T-helper 17 cell (primary cell): Measurements from ENCODE around the gene C12orf42. TPM values are rescaled to one million over a fixed set of nuclear protein-coding genes. Genes with fewer than 3 reads are reported as not detected.

Source experiments
- ATAC-seq: fragments of 150-1000 bp; cut with Tn5 transposase; 2 replicates; pipeline ENCODE4 v1.10.0; 2021; ENCODE audit warnings: mild to moderate bottlenecking, moderate library complexity
- DNase-seq, 3 donors: peaks; one replicate each; pipeline versions ENCODE4 v3.0.0 to v3.0.0-alpha.2; 2020 to 2021
- H3K9me3 ChIP-seq: one replicate; pipeline ENCODE4 v1.7.0; 2013; ENCODE audit warnings: low read length, mild to moderate bottlenecking; ENCODE audit not compliant: control insufficient read depth, poor library complexity, severe bottlenecking
- H3K27ac Mint-ChIP-seq: one replicate; pipeline ENCODE4 v1.8.0; 2022; ENCODE audit warnings: mild to moderate bottlenecking, moderate library complexity, mixed read lengths
- H3K27me3 Mint-ChIP-seq: one replicate; pipeline ENCODE4 v1.8.0; 2022; ENCODE audit warnings: mixed read lengths
- H3K36me3 Mint-ChIP-seq: one replicate; pipeline ENCODE4 v1.8.0; 2022; ENCODE audit warnings: low read depth, mixed read lengths
- H3K4me1 Mint-ChIP-seq: one replicate; pipeline ENCODE4 v1.8.0; 2022; ENCODE audit warnings: mild to moderate bottlenecking, mixed read lengths
- H3K4me3 Mint-ChIP-seq: one replicate; pipeline ENCODE4 v1.8.0; 2022; ENCODE audit warnings: mild to moderate bottlenecking, moderate library complexity, mixed read lengths
- total RNA-seq, 4 donors: library from RNA in 2 of 4; stranded (reverse) in 2 of 4; gene quantifications; one replicate each; pipeline ENCODE4 v1.2.3 and lab custom pipeline; 2022 to 2026

C12orf42 gene
- total RNA-seq, 2 donors from 2014 or later = 3.3 to 7.1 TPM

DNA sequence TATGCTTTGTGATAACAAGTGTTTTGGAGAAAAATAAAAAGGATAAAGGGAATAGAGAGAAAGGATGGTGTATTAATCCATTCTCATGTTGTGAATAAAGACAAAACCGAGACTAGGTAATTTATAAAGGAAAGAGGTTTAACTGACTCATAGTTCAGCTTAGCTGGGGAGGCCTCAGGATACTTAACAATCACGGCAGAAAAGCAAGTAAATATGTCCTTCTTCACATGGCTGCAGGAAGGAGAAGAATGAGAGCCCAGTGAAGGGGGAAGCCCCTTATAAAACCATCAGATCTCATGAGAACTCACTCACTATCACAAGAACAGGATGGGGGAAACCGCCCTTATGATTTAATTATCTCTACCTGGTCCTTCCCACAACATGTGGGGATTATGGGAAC lies 18.1 kb upstream of the C12orf42 start:
- H3K4me1 Mint-ChIP-seq = no peaks in the 10 kb centered on the region
- no peak for DNase-seq
- H3K4me3 Mint-ChIP-seq = no peak overlapping the region
- H3K9me3 ChIP-seq = no peaks in the 10 kb centered on the region
- ATAC-seq = no peak
- no peak overlapping the region for H3K27ac Mint-ChIP-seq
- no peaks in the 10 kb centered on the region for H3K36me3 Mint-ChIP-seq
- H3K27me3 Mint-ChIP-seq = no peaks in the 10 kb centered on the region

DNA sequence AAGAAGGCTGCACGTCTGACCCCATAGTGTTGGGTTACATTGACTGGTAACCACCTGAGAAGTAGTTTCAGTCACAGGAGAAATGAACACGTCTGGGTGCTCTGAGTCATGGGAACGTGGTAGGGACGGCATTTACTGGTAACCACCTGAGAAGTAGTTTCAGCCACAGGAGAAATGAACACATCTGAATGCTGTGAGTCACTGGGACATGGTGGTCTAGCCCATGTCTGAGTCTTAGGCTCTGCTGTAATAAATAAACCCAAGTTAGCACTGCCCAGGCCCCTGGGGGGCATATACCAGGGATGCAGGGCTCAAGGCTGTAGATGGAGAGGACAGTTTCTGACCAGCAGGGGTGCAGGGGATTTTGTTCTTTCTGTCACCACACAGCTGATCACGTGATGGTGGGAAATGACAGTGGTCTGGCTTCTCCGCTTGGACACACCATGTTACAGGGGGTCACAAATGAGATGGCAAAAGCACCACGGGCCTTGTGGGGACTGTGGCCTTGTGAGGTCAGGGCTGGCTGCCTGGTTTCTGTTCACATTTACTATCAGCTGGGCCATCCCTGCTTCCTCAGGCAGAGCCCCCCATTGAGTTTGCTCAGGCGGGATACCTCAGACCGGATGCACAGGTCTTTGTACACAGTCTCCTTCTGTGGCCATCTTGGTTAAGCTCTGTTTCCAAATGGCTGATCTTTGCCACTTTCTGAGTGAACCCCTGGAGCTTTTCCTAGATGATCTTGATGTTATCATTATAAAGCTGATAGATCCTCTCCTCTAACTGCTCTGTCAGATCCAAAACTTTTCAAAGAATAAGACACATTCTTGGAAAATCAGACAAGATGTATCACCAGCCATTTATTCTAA lies 9.8 kb upstream of the C12orf42 start:
- no peak for ATAC-seq
- no peak for DNase-seq
- Mint-ChIP-seq H3K27ac (no peak overlapping the region), H3K4me3 (no peak overlapping the region), H3K4me1 (peaks cover 5% of the 10 kb centered on the region), H3K36me3 (no peaks in the 10 kb centered on the region), H3K27me3 (no peaks in the 10 kb centered on the region)
- H3K9me3 ChIP-seq = no peaks in the 10 kb centered on the region

DNA sequence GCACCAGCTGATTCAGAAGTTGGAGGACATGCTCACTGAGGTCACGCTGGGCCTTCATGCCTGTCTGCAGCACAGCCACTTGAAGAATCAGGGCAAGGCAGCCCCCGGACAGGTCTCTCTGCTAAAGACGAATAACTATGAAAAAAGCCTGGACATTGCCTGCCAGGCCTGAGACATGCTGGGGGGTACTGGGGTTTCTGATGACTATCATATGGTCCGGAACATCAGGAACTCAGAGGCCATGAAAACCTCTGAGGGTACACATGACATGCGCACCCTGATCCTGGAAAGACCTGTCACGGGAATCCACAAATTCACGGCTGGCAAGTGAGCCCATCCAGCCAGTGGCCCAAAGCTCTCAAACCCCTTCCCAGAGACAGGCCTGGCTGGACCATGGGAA lies 8.8 kb upstream of the C12orf42 start:
- Mint-ChIP-seq H3K4me3 (no peak overlapping the region), H3K27ac (no peak overlapping the region), H3K27me3 (no peaks in the 10 kb centered on the region), H3K4me1 (peaks cover 5% of the 10 kb centered on the region), H3K36me3 (no peaks in the 10 kb centered on the region)
- no peak for ATAC-seq
- no peaks in the 10 kb centered on the region for H3K9me3 ChIP-seq
- DNase-seq = no peak

DNA sequence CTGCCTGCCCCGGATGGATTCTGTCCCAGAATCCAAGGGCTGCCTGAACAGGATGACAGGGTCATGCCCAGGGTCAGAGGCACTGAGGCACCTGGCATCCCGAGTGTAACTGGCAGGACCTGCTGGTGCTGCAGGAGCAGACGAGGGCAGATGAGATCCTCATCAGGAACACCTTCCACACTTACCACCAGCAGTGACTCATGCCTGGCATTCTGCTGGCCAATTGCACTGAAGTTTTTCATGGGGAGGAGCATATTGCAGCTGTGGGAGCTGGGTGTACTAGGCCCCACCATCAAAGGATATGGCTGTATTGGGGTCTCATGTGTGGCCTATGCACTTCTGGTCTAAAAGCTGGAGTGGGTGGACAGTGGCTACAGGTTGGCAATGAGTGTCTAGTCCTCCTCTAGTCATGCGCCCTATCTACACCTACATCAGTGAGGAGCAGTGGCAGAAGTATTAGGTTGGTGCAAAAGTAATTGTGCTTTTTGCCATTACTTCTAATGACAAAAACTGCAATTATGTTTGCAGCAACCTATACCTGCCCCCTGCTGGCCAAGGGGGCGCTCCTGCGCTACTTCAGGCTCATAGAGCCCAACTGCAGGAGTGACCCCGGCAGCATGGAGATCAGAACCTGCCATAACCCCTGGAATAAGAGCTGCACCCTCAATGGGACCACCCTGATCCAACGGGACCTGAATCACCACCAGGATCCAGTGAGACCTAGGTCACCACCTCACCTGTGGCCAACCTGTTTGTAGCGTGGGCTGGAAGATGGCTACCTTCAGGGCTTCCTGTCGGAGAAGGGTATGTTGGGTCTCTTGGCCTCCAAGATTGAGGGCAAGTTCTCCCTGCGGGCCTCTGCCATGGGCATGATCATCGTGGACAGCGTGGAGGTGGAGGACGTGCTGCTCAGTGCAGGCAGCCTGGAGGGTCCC lies 8.0 kb upstream of the C12orf42 start:
- no peak overlapping the region for H3K4me3 Mint-ChIP-seq
- peak; percentile 77 for ATAC-seq

DNA sequence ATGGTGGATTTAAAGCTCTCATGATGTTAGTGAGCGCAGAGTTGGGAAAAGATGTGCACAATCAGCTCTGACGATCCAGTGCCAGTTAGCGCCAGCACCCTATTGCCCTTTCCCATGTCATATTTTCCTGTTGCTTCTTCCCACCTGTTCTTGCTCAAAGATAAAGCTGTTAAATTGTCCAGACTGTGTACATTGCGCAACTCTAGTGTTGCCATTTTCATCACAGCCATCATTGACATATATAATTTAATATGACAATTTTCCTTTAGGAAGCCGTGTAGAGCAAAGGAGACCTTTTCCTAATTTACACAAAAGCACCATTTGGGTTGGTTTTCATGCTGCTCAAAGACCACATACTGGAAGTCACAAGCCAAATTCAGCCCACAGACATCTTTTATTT lies 5.7 kb upstream of the C12orf42 start:
- ATAC-seq (no peak), DNase-seq (no peak)
- no peak overlapping the region for H3K27ac Mint-ChIP-seq
- peaks cover 5% of the 10 kb centered on the region for H3K4me1 Mint-ChIP-seq
- no peaks in the 10 kb centered on the region for H3K27me3 Mint-ChIP-seq
- H3K4me3 Mint-ChIP-seq = no peak overlapping the region
- no peaks in the 10 kb centered on the region for H3K9me3 ChIP-seq
- no peaks in the 10 kb centered on the region for H3K36me3 Mint-ChIP-seq

More for the DNA sequence above, 8.0 kb upstream of the C12orf42 start:
- Mint-ChIP-seq H3K27ac (no peak overlapping the region), H3K4me1 (peaks cover 5% of the 10 kb centered on the region), H3K36me3 (no peaks in the 10 kb centered on the region), H3K27me3 (no peaks in the 10 kb centered on the region)
- no peaks in the 10 kb centered on the region for H3K9me3 ChIP-seq
- peak; percentile 14 to 57 (median 26) for DNase-seq

DNA sequence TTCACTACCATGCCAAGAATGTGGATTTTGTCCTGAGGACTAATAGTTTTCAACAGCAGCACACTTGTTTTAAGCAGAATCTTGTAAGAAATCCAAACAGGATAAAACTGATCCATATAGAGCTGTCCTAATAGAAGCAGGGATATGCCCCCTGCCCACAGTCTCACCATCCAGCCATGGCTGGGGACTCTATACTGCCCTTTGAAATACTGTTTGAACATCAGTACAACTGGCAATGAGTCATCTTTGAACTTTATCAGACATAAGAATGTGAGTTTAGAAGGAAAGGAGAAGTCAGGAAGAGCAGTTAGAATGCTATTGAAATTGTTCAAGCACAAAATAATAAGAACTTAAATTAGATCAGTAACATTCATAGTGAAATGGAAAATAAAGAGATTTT lies 3.8 kb upstream of the C12orf42 start:
- DNase-seq = no peak
- Mint-ChIP-seq H3K36me3 (peaks cover 1% of the 10 kb centered on the region), H3K4me1 (peaks cover 12% of the 10 kb centered on the region), H3K4me3 (no peak overlapping the region), H3K27ac (no peak overlapping the region), H3K27me3 (peaks cover 4% of the 10 kb centered on the region)
- ATAC-seq = no peak
- H3K9me3 ChIP-seq = no peaks in the 10 kb centered on the region

DNA sequence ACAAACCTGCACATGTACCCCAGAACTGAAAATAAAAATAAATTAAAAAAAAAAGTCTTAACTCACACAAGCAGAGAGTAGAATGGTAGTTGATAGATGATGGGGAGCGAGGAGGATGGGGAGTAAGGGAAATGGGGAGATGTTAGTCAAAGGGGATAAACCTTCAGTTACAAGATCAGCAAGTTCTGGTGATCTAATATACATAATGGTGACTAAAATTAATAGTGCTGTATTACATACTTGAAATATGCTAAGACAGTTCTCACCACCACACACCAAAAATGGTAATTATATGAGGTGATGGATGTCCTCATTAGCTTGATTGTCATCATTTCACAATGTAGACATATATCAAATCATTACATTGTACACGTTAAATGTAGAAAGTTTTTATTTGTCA lies 3.2 kb upstream of the C12orf42 start:
- DNase-seq = no peak
- H3K9me3 ChIP-seq = no peaks in the 10 kb centered on the region
- Mint-ChIP-seq H3K4me1 (peaks cover 12% of the 10 kb centered on the region), H3K36me3 (peaks cover 2% of the 10 kb centered on the region), H3K4me3 (no peak overlapping the region), H3K27me3 (peaks cover 10% of the 10 kb centered on the region), H3K27ac (no peak overlapping the region)
- no peak for ATAC-seq

- H3K4me1 Mint-ChIP-seq = peaks cover 9% of the 10 kb centered on the region
- peak overlapping the region; percentile 88 for H3K4me3 Mint-ChIP-seq
- peak overlapping the region; percentile 78 for H3K27ac Mint-ChIP-seq
- ATAC-seq (no peak), DNase-seq (no peak)
- peaks cover 2% of the 10 kb centered on the region for H3K36me3 Mint-ChIP-seq
- H3K9me3 ChIP-seq = no peaks in the 10 kb centered on the region
- peaks cover 16% of the 10 kb centered on the region for H3K27me3 Mint-ChIP-seq
These were observed 867 bp downstream of the C12orf42 start for GRCh38 chr12:103494734-103495468.

DNA sequence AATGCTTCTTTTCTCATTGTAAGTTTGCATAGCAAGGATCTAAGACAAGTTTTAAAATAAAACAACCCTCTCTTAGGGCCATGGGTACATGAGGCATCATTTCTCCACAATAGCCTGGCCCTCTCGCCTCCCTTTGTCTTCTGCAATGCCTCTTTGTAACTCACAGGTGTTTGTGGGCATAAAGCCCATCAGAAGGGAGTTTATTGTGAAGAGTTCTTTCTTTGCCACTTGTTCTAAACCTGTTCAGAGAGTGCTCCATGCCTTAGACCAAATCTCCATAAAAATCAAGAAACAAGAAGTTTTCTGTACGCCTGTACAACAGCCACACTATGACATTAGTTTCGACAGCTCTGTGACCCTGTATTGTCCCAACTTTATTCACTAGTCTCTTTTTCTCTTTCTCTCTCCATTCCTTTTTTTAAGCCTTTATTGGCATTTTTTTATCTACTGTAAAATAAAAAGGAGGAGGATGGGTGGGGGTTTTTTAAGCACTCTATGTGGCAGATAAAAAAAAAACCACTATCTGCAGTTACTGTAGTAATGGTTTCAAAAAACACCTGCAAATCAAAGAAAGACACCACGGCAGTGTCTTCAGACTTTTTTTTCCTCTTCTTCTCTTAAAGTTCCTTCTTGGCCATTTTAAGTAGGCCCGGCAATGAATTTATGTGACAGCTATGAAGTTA lies 1.6 kb downstream of the C12orf42 start:
- H3K27ac Mint-ChIP-seq = peak overlapping the region; percentile 78
- H3K4me3 Mint-ChIP-seq = peak overlapping the region; percentile 88
- H3K36me3 Mint-ChIP-seq = peaks cover 2% of the 10 kb centered on the region
- H3K27me3 Mint-ChIP-seq = peaks cover 16% of the 10 kb centered on the region
- no peak for ATAC-seq
- no peak for DNase-seq
- H3K9me3 ChIP-seq = no peaks in the 10 kb centered on the region
- peaks cover 9% of the 10 kb centered on the region for H3K4me1 Mint-ChIP-seq

- peaks cover 9% of the 10 kb centered on the region for H3K4me1 Mint-ChIP-seq
- DNase-seq (no peak), ATAC-seq (no peak)
- no peak overlapping the region for H3K27ac Mint-ChIP-seq
- peaks cover 16% of the 10 kb centered on the region for H3K27me3 Mint-ChIP-seq
- peaks cover 2% of the 10 kb centered on the region for H3K36me3 Mint-ChIP-seq
- no peaks in the 10 kb centered on the region for H3K9me3 ChIP-seq
- no peak overlapping the region for H3K4me3 Mint-ChIP-seq
These were observed 2.6 kb downstream of the C12orf42 start for GRCh38 chr12:103493199-103493598.

GRCh38 chr12:103482365-103482764 lies 13.4 kb downstream of the C12orf42 start:
- Mint-ChIP-seq H3K36me3 (no peaks in the 10 kb centered on the region), H3K4me1 (no peaks in the 10 kb centered on the region), H3K27me3 (no peaks in the 10 kb centered on the region), H3K4me3 (no peak overlapping the region), H3K27ac (no peak overlapping the region)
- DNase-seq (no peak), ATAC-seq (no peak)
- no peaks in the 10 kb centered on the region for H3K9me3 ChIP-seq

- no peaks in the 10 kb centered on the region for H3K9me3 ChIP-seq
- DNase-seq (no peak), ATAC-seq (no peak)
- Mint-ChIP-seq H3K4me3 (no peak overlapping the region), H3K27ac (no peak overlapping the region), H3K4me1 (peaks cover 2% of the 10 kb centered on the region), H3K27me3 (no peaks in the 10 kb centered on the region), H3K36me3 (no peaks in the 10 kb centered on the region)
These were observed 20.7 kb downstream of the C12orf42 start for GRCh38 chr12:103475073-103475472.
